EH (cell line): Measurements from ENCODE around the gene SORCS3.

Experiments
- DNase-seq: peaks from one replicate; pipeline ENCODE4 v3.0.0-alpha.2; 2015; ENCODE audit warnings: low read depth

SORCS3 gene

DNA sequence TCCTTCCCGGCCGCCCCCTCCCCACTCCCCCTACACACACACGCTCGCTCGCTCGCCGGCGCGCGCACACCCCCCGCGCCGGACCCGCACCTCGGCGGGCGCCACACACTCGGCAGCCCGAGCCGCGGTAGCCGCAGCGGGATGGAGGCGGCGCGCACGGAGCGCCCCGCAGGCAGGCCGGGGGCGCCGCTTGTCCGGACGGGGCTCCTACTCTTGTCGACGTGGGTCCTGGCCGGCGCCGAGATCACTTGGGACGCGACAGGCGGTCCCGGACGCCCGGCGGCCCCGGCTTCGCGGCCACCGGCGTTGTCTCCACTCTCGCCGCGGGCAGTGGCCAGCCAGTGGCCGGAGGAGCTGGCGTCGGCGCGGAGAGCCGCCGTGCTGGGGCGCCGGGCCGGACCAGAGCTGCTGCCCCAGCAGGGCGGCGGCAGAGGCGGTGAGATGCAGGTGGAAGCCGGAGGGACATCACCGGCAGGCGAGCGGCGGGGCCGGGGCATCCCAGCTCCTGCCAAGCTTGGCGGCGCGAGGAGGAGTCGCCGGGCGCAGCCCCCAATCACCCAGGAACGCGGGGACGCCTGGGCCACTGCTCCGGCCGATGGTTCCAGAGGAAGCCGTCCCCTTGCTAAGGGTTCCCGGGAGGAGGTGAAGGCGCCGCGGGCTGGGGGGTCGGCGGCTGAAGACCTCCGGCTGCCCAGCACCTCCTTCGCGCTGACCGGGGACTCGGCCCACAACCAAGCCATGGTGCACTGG, at the start of gene SORCS3:
SORCS3 (plus strand) TSS at position 104 of the 750 bp plus-strand sequence.
- DNase-seq: no peak

DNA sequence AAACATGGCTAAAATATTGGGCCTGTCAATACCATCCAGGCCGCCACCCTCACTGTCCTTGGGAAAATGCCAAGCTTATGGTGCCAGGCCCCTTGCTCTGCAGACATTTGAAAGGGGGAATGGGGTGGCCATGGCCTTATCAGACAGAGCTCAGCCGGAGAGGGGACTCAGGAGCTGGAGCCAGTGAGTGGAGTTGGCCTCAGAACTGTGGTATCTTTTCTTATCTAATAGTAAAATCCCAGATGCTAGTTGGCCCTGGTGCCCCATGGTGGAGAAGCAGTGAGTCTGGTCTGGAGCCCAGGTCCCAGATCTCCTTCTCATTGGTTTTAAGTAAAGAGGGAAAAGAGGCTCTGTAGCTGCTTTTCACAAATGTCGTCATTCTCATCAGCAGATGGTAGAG, 49.6 kb upstream of the SORCS3 start:
- no peak for DNase-seq

DNA sequence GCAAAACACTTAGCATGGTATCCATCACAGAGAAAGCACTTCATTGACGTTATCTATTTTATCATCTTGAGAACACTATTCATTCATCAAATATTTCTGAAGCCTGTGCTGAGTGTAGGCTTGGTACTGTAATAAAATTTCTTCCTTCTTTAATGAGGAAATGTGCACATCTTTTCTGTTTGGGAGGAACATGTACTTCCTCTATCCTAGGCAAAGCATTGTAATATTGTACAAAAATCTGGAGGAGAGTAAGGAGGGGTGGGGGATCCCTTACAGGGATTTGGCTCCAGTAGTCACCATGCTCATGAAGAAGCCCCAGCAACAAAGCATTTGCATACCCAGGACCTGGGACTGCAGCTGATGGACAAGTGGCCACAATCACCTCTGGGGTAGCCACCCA, 39.9 kb upstream of the SORCS3 start:
- no peak for DNase-seq

DNA sequence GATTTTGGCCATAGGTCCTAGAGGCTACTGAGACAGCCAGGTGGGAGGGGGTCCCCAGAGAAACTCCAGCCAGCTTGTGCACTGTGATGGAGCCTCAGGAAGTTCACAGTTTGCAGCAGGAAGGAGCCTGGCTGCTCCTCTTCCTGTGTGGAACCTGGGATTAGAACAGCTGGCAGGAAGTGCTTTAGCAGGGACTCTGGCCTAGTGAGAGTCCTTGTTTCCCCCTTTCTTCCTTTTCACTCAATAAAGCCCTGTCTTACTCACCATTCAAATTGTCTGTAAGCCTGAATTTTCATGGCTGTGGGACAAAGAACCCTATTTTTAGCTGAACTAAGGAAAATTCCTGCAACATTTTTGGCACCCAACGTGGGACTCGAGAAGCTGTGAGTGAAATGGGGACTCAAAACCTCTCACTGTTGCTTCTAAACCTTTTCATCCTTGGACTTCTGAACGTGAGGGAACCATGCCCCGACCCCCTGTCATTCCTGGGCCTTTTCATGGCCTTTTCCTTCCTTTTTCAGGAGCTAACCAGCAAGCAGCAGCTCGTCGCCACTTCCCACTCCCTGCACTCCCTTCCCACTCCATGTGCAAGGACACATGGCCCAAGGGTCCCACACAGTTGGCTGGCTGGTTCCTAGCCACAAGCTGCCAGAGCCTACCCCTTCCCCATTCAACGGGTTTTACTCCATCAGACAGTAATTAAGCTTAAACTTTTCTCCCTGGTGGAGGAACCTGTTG, 32.8 kb upstream of the SORCS3 start:
- DNase-seq: no peak

DNA sequence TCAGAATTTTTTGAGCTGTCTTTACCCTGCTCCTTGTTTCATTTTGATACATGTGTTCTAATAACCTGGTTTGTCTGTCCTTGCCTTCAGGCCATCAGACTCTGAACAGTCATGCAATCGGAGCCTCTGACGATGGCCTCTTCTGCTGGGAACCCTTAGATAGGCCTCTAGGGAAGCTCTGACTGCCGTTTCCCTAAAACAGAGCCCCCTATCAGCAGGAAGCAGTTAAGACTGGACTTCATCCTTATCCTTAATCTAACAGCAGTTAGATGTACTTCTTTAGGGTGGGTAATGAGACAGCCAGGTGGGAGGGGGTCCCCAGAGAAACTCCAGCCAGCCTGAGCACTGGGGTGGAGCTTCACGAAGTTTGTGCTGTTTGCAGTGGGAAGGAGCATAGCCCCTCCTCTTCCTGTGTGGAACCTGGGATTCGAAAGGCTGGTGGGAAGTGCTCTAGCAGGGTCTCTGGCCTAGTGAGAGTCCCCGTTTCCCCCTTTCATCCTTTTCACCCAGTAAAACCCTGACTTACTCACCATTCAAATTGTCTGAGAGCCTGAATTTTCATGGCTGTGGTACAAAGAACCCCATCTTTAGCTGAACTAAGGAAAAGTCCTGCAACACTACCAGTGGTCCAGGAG, 28.4 kb upstream of the SORCS3 start:
- DNase-seq: peak; percentile 40

DNA sequence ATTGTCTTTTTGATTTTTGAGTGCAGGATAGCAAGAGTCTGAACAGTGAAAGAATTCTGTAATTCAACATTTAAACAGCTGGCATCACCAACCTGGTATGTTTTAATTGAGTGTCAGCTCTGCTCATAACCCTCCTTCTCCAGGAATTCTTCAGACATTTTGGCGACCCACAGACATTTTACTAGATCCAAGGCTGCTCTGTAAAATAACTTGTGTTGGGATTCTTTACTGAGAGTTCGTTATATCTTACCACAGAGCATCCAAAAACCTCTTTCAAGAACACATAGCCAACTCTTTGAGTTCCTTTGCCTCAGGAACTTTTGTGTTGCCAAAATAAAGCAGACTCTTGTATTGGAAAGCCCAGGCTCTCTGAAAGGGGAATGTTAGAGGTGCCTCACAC, 27.7 kb upstream of the SORCS3 start:
- DNase-seq: peak; percentile 65

DNA sequence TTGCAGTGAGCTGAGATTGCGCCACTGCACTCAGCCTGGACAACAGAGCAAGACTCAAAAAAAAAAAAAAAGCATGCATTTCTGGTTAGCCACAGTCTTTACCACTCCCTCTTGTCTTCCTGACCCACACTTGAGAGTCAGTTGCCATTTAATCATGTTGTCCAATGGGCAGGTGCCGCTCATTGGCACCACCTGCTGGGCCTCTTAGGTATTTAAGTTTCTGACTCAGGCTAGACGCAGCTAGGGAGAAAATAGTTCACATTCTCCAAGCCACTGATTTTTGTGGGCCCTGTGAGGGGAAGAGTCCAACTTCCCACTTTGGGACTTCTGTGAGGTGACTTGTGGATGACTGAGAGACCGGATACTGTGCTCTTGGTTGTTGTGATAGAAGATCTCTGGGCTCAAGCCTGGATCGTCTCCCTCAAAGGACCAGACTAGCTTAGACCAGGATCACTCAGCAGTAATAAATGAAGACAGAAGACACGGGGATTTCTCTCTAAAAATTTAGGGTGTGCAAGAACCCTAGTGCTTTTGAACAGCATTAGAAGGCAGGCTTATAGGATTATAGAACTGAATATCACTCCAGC, 26.8 kb upstream of the SORCS3 start:
- peak; percentile 41 for DNase-seq

DNA sequence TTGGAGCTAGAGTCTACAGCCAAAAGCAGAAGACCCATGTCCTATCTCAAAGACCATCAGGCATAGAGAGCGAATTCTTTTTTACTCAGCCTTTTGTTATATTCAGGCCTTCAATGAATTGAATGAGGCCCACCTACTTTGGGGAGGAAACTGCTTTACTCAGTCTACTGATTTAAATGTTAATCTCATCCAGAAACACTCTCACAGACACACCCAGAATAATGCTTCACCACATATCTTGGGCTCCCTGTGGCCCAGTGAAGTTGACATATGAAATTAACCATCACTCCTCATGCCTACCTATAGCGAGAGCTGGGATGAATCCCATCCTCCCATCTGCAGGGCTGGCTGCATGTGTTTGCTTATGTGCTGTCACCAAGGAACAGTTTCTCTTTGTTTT, 26.0 kb upstream of the SORCS3 start:
- no peak for DNase-seq

DNA sequence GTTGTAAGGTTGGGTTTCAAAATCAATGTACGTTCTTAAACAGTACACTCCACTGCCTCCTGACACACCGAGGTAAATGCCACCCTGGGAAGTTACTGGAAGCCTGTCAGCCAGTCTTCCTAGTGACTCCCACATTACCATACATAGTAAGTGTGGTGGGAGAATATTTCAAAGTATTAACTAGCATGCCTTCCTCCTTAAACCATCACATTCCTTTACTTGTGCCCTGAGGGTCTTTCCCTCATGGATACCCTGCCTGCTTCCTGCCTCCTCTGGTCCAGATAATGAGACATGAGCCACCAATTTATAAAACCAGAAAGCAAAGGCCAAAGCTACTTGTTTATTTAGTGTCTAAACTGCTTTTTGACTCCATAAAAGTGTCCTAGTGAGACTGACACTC, 23.3 kb upstream of the SORCS3 start:
- peak; percentile 79 for DNase-seq

DNA sequence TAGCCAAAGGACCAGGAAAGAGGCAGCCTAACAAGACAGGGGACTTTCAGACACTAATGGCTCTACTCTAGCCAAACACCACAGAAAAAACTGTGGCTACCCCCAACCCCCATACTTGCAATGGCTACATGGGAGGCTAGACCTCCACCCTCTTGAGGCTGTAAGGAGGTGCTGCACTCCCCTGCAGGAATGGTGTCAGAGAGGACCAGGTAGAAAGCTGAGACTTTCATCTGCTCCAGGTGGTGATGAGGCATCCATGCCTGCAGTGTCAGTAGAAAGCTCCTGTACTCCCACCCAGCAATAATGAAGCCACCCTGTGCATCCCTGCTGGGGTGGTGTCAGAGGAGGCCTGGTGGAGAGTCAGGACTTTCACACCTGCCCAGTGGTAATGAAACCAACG, 18.9 kb upstream of the SORCS3 start:
- DNase-seq: no peak

DNA sequence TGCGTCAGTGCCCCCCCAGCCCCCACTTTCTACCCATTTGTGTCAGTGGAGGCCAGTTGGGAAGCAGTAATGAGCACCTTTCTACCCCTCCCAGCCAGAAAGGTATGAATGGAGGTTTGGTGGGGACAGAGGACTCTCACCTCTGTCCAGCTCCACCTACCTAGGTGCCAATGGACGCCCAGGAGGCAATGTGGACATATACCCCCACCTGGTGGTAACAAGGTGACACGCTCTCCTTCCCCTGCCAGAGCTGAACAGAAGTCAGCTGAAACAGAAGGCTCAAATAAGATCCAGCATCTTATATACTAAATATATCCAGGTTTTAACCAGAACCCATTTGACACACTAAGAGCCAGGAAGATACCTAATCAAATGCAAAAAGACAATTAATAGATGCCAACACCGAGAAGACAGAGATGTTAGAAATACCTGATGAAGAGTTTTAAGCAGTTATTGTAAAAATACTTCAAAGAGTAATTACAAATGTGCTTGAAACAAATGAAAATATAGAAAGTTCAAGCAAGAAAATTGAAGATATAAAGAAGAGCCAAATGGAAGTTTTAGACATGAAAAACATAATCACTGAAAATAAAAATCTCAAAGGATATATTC, 18.4 kb upstream of the SORCS3 start:
- DNase-seq: peak; percentile 42

DNA sequence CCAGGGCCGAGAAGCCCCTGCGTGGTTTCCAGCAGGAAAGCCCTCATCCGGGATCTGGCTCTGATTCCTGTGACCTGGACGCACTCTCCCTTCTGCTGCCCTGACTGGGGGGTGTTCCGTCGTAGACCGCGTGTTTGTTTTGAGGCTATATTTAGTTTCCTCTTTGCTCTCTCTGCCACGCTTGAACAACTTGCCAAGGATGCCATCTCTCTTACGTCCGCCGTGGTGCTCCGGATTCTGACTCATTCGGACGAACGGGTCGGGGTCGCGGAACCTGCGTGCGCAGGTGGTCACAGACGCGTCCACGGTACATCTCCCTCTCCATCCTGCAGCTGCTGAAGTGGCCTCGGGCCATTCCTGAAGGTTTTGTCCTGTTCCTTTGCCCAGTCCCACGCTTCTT, 10.4 kb upstream of the SORCS3 start:
- no peak for DNase-seq

DNA sequence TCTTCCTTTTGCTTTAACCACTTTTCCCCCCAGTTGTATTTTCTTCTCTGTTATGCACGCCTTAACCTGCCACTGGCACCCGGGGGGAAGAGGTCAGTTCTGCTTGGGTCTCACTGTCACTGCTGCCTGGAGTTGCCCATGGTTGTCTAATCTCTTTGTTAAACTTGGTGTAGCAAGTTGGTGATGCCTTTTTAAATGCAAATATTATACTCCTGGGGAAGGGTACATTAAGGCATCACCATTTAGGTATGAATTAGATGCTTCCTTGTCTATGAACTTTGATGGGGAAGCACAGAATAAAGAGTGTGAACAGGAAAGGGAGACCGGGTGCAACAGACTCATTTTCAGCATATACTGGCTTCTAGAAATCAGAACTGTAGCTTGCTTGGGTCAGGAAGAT, 9.1 kb upstream of the SORCS3 start:
- DNase-seq: no peak

DNA sequence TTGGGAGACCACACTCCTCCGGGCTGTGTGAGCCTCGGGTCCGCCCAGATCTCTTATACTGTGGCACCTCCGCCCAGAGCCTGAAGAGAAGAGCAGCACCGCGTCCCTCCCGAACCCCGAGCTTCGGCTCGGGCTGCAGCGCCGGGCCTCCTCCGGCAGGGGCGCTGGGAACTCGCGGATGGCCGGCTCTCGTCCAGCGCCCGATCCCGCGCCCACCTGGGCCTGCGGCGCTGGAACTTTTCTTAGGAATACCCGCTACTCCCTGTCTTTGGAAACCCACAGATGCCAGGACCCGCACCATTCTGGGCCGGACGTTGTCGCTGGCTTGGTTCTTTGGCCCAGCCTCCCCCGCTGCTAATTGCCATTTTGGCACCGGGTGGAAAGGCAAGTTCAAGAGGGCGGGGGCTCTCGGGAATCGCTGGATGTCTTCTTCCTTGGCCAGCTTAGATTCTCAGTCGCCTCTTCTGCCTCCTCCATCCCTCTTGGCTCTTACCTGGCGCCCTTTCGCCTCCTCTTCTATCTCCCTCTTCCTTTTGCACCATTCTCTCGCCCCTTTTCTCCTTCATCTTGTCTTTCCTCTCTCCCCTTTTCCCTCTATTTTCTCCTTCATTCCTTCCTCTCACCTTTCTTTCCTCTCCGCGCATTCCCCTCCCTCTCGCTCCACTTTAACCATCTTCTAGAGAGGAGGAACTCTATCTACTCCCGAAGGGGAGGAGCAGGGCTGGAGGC, 2.1 kb upstream of the SORCS3 start:
- DNase-seq: no peak

DNA sequence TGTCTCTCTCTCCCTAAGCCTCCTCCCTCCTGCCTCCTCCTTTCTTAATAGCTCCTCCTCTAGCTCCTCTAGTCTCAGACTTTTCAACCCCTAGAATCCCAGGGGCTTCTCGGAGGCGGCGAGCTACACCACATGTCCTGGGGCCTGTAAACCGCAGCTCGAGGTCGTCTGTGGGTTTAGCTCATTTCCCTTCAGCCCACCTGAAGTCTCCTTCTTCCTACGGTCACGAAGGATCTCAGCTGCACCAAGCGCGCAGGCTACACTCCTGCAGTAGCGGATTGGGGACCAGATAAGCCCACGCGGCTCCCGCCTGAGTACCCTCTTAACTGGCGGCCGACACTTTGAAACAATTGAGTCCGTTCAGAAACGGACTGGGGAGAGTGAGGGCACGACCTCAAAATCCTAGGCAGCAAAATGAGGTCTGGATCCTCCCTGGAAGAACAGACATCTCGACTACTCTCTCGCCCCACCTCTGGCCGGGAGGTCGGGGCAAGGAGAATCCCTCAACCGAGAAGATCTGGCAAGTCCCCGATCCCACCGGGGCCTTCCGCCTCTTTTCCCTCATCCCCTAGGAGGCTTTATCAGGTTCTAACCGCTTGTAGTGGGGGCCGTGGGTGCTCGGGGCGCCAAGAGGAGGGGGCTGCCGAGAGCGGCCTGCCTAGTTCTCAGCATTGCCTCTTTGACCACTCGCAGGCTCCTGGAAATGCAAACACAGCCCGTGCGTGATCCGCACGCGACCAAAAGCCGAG, 1.3 kb upstream of the SORCS3 start:
- DNase-seq: no peak

DNA sequence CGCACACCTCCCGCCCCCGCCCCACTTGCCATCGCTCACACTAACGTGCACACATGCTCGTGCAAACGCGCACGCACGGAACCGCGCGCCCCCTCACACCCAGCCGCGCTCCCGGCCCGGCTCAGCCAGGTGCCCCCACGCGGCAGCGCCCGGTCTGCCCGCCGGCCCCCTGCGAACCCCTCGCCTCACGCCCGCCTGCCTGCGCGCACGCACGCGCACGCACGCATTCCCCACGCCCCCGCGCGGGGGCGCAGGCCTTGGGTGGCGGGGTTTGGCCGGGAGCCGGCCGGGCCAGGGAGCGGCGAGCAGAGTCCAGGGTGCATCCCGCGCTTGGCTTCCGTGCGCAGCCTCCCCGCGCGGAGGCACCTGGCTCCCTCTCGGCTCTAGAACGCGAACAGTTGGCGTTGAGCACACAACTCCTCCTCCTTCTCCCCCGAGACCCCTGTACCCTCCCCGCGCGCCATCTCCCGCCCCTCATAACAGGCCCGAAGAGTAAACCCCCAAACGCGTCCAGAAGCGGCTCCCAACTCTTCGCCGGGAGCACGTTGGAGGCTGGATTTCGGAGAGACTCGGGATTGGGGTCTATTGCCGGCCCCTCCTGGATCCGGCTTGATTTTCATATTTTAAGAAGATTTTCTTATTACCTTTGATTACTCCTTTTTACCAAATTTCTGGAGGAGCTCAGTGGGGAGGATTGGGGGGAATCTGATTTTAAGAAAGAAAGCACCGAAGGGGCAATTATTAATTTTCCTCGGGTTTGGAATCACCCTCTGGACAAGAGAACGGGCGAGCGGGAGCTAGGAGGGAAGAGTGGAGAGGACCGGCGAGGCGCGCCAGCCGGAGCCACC, 527 bp upstream of the SORCS3 start:
- DNase-seq: no peak

DNA sequence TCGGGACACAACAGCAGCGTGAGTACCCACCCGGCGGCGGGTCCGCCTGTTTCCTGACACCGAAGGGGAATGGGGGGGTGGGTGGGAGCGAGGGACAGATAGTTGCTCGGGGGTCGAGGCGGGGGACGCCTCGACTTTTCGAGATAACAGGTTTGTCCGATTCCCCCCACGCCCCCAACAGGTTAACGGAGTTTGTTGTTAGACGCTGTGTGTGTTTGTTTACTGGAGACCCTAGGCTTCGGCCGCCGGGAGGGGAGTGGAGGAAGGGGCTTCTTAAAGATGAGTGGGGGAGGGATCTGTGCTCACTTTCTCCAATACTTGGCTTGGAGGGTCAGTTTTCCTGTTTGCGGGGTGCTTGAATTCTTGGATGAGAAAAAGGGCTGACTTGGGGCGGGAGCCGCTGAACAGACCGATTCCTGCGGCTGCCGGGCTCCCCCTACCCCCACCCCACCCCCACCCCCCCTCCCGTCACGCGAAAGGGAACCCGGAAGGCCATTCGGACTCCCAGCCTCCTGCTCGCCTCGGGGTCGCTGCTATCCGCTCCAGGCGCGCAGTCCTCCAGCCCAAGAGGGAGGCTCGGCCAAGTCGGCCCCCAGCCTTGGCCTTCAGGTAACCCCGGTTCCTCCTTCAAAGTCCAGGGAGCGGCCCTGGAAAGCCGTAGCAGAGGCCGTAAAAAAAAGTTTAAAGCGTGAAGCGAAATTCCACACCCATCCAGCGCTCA, 1.0 kb downstream of the SORCS3 start:
- no peak for DNase-seq

DNA sequence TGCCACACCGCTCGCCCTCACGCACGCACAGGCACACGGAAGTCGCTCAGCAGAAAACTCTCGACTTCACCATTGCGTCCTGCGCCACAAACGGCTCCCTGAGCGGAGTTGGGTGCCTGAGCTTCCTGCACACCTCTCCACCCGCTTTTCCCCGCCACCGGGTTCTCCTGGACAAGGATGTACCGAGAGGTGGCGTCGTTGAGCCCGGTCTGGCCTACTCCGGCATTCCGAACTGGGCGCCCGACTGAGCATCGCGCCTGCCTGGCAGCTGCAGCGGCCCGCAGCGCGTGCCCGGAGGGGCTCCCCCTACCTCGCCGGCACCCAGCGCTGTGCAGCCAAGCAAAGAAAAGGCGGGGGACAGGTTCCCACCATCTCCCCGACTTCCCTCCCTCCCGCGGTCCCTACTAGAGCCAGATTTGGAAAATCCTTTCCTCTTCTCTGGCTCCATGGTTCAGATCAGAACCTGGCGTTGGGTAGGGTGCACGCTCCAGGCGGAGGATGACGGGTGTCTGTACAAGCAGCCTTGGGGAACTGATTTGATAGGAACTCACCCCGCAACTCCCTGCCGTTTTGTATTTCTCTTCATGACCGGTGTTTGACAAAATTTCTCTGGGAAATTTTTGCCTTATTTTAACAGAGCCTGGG, 1.7 kb downstream of the SORCS3 start:
- peak; percentile 20 for DNase-seq

DNA sequence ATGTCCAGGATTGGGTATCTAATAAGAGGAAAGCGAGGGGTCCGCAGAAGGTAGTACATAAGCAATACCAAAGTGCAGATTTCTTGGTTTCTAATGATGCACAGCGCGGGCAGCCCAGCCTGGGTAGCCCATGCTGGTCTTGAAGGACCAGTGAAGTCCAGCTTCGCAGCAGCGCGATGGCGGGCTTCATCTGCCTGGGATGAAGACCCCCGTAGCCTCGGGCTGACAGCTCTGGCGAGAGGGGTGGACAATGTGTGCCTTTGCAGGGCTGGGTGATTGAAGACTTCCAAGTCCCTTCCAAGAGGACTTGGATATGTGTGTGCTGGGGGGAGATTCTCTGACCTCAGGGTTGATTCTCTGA, 2.2 kb downstream of the SORCS3 start:
- no peak for DNase-seq
